HG03520 (cell line): ENCODE data around the gene C19orf73.

Experiments
- ATAC-seq: cut with Tn5 transposase; IDR thresholded peaks from one replicate; pipeline ENCODE4 v1.9.1; 2021; ENCODE audit warnings: mild to moderate bottlenecking, moderate library complexity; ENCODE audit not compliant: unreplicated experiment

C19orf73 gene

GRCh38 chr19:49070416-49070815 is 48.5 kb downstream of the C19orf73 start:
- ATAC-seq, result no peak

GRCh38 chr19:49069026-49069425 is 49.9 kb downstream of the C19orf73 start:
- no peak for ATAC-seq
